Activated CD4-positive, alpha-beta T cell treated with anti-CD3 and anti-CD28 coated beads, Interleukin-2, amount 50 U/mL, for 24 hours (primary cell): ENCODE results near the gene RBMY1D.
"Not testable (repeated sequence)": the region's sequence is repeated elsewhere in the genome, so short reads cannot be mapped to it uniquely, and the experiment has no call there.

ENCODE experiments used
- DNase-seq, 2 donors: peaks; one replicate each; pipeline ENCODE4 v3.0.0-alpha.2; 2020; ENCODE audit warnings: low read depth in 1 of 2, low spot score in 1 of 2

Gene RBMY1D

GRCh38 chrY:21894426-21894825 is at the start of gene RBMY1D:
TSS of gene RBMY1D (minus strand) at chrY:21894526. CDS start at chrY:21892513, 2,013 bp downstream.
- DNase-seq: not testable (repeated sequence)

DNA sequence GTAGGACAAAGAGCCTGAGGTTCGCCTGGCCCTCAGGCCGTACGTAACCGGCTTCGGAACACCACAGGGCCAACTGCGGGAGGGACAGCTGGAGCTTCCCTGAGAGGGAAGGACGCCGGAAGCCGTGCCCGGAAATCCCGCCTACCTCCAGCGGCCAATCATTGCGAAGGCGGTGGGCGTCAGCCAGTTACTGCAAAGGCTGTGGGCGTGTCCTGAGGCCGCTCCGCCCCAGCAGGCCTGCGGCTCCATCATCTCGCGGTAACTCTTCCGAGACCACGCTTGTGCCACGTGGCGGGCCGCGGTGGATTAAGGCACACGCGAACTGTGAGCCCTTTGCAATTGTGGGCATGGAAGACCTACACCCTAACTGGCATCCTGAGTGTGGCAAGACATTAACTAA is 23.6 kb upstream of the RBMY1D start, which contains the start of gene RBMY1E:
TSS of gene RBMY1E (minus strand) at position 101 of the 400 bp plus-strand sequence. CDS start 1,978 bp downstream, outside the sequence.
- DNase-seq: not testable (repeated sequence)

GRCh38 chrY:21869407-21870076 is 24.8 kb downstream of the RBMY1D start:
- DNase-seq: not testable (repeated sequence)

GRCh38 chrY:21845481-21845880 is 48.8 kb downstream of the RBMY1D start:
- DNase-seq: no peak

DNA sequence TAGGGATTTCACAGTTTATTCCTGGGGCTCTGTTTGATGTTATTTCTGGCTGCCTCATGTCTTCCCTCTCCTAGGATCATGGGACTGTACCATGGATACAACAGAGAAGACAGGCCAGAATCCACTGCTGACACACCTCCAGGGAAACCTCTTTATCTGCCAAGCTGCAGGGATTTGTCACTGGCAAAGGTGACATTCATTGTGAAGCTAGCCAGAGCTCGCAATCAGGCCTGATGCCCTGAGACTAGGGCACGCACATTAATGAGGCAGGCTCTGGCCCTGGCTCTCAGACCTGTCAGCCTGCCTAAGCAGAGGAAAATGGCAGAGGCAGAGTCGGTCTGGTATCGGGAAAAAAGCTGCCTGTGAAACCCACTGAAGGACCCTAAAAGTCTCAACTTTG is 52.2 kb downstream of the RBMY1D start:
- DNase-seq: no peak

GRCh38 chrY:21839489-21839888 is 54.8 kb downstream of the RBMY1D start:
- DNase-seq: no peak

DNA sequence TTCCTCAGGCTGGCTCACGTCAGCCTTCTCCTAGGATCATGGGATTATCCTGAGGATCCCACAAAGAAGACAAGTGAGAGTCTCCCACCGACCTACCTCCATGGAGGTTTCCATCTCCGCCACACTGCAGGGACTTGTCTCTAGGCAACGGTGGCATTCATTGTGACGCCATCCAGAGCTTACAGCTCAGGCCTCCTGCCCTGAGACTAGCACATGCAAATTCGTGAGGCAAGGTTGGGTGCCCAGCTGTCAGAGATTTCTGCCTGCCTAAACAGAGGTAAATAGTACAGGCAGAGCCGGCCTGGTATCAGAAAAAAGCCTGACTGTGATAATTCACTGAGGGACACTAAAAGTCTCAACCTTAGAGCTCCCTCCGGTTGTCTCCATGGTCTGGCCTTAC is 58.0 kb downstream of the RBMY1D start:
- DNase-seq: no peak

DNA sequence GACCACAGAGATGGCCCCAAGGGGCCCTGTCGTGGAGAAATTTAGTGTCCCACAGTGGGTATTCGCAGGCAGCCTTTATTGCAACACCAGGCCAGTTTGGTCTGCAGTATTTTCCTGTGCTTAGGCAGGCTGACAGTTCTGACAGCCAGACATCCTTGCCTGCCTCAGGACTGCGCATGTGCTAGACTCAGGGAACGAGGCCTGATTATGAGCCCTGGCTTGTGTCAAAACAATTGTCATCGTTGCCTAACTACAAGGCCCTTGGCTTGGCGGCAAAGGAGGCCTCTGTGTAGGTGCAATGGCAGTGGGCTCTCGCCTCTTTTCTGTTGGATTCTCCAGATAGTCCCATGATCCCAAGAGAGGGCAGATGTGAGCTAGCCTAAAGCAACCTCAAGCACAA is 59.3 kb downstream of the RBMY1D start:
- no peak for DNase-seq
